Osteoblast (primary cell): ENCODE data around the gene ADGRD2. TPM values are rescaled to one million over a fixed set of nuclear protein-coding genes. Genes with fewer than 3 reads are reported as not detected.

Source experiments
- DNase-seq: peaks from one replicate; pipeline ENCODE4 v3.0.0; 2011; ENCODE audit warnings: low spot score, mixed read lengths; ENCODE audit not compliant: insufficient read length; ENCODE audit errors: missing footprints
- H2AFZ ChIP-seq: 2 replicates; pipeline ENCODE4 v1.6.0; 2011; ENCODE audit warnings: mild to moderate bottlenecking, low read length
- H3K27ac ChIP-seq: 2 replicates; pipeline ENCODE4 v1.5.1; 2011; ENCODE audit warnings: mild to moderate bottlenecking, low read depth, low read length, moderate library complexity
- H3K27me3 ChIP-seq: 2 replicates; pipeline ENCODE4 v1.6.0; 2012; ENCODE audit warnings: mild to moderate bottlenecking, control low read depth, inconsistent platforms, low read length, moderate library complexity; ENCODE audit not compliant: insufficient read depth
- H3K36me3 ChIP-seq: 2 replicates; pipeline ENCODE4 v1.5.1; 2011; ENCODE audit warnings: mild to moderate bottlenecking, low read length, control low read depth, moderate library complexity; ENCODE audit not compliant: insufficient read depth
- H3K4me1 ChIP-seq: 2 replicates; pipeline ENCODE4 v1.5.1; 2011; ENCODE audit warnings: mild to moderate bottlenecking, low read length, control low read depth, moderate library complexity; ENCODE audit not compliant: insufficient read depth
- H3K4me2 ChIP-seq: 2 replicates; pipeline ENCODE4 v1.6.0; 2011; ENCODE audit warnings: mild to moderate bottlenecking, low read length; ENCODE audit not compliant: insufficient read depth
- H3K4me3 ChIP-seq: fragments of 200-600 bp; sonication (generic); 3 replicates; pipeline ENCODE4 v1.5.1; 2012; ENCODE audit warnings: mild to moderate bottlenecking, low read length, inconsistent platforms; ENCODE audit not compliant: insufficient read depth
- H3K79me2 ChIP-seq: 2 replicates; pipeline ENCODE4 v1.6.0; 2012; ENCODE audit warnings: mild to moderate bottlenecking, low read length, control low read depth, inconsistent platforms; ENCODE audit not compliant: insufficient read depth
- H3K9me3 ChIP-seq: 2 replicates; pipeline ENCODE4 v1.5.1; 2011; ENCODE audit warnings: low read depth, low read length, control low read depth
- H4K20me1 ChIP-seq: 2 replicates; pipeline ENCODE4 v1.6.0; 2012; ENCODE audit warnings: mild to moderate bottlenecking, low read length, control low read depth; ENCODE audit not compliant: insufficient read depth
- total RNA-seq: library from RNA; depleted of rRNA; stranded (reverse); fragments of >200 nt; gene quantifications from 2 replicates; pipeline ENCODE4 v1.2.3, GENCODE V29; 2012
- TF ChIP-seq, protein P1 (sequence below): IDR thresholded peaks from 2 replicates; pipeline ENCODE4 v1.5.1; 2011; ENCODE audit warnings: mild to moderate bottlenecking, low read depth, low read length, moderate library complexity; ENCODE audit errors: extremely low read depth

The ADGRD2 gene
- total RNA-seq, 1 donor, result not detected

- Histone ChIP-seq H3K4me1 (peaks cover 36% of the 10 kb centered on the region), H3K4me2 (no peak overlapping the region), H3K27me3 (no peaks in the 10 kb centered on the region), H3K79me2 (peaks cover 80% of the 10 kb centered on the region), H3K9me3 (no peaks in the 10 kb centered on the region), H3K36me3 (peaks cover 82% of the 10 kb centered on the region), H4K20me1 (peaks cover 16% of the 10 kb centered on the region), H2AFZ (no peak overlapping the region), H3K27ac (peak overlapping the region; percentile 83), H3K4me3 (no peak overlapping the region)
- TF ChIP-seq, protein P1, sequence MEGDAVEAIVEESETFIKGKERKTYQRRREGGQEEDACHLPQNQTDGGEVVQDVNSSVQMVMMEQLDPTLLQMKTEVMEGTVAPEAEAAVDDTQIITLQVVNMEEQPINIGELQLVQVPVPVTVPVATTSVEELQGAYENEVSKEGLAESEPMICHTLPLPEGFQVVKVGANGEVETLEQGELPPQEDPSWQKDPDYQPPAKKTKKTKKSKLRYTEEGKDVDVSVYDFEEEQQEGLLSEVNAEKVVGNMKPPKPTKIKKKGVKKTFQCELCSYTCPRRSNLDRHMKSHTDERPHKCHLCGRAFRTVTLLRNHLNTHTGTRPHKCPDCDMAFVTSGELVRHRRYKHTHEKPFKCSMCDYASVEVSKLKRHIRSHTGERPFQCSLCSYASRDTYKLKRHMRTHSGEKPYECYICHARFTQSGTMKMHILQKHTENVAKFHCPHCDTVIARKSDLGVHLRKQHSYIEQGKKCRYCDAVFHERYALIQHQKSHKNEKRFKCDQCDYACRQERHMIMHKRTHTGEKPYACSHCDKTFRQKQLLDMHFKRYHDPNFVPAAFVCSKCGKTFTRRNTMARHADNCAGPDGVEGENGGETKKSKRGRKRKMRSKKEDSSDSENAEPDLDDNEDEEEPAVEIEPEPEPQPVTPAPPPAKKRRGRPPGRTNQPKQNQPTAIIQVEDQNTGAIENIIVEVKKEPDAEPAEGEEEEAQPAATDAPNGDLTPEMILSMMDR, result peak; percentile 55
- DNase-seq, result peak; percentile 73
Measured at GRCh38 chr9:124410321-124410913, 39.8 kb upstream of the ADGRD2 start.

DNA sequence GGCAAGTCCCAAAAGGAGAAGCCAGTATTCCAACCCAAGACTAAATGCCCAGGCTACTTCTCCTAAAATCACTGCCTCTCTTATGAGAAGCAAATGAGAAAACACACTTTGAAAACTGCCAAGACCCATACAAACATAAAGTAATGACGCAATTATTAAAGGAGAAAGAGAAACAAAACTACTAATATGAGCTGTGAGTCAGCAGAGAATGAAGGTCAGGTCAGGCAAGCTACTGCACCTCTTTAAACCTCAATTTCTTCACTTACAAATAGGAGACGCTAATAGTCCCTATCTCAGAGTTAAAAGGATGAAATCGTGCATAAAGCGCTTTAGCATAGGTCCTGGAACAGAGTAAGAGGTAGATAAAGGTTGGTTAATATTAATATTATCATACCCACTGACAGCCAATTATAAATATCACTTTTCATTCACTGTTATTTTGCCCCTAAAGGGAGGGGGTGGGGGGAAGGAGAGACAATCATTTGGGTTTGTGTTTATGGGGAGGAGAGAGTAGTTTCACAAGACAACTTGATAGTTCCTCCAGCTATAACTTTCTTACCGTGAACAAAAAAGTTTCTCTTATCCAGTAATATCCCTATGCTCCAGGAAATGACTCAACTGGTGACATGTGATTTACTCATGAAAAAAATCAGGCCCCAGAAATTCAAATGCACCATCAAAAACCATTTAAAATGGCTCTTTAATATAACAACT lies 38.6 kb upstream of the ADGRD2 start:
- no peaks in the 10 kb centered on the region for H3K27me3 ChIP-seq
- H3K36me3 ChIP-seq, result peaks cover 70% of the 10 kb centered on the region
- H3K4me2 ChIP-seq, result peak overlapping the region; percentile 74
- peaks cover 36% of the 10 kb centered on the region for H3K4me1 ChIP-seq
- H3K9me3 ChIP-seq, result no peaks in the 10 kb centered on the region
- H3K79me2 ChIP-seq, result peaks cover 68% of the 10 kb centered on the region
- peak; percentile 55 for DNase-seq
- H3K4me3 ChIP-seq, result peak overlapping the region; percentile 34
- H3K27ac ChIP-seq, result peak overlapping the region; percentile 83
- peaks cover 10% of the 10 kb centered on the region for H4K20me1 ChIP-seq
- H2AFZ ChIP-seq, result no peak overlapping the region
- TF ChIP-seq, protein P1, result no peak

DNA sequence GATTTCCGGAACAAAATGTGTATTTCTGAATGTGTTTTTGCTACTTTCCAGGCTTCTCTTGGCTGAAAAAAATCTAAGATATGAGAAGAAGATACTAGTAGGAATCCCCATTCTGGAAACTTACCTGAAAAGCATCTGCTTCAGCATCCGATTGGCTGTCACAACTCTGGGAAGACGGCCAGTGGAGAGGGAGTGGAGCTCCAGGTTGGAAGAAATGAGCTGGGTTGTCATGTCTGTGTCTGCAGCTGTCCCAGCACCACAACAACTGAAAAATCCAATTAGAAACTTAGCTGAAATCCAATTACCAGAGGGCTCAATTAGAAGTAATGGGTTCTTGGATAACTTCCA lies 38.0 kb upstream of the ADGRD2 start:
- H4K20me1 ChIP-seq, result peaks cover 8% of the 10 kb centered on the region
- H3K4me2 ChIP-seq, result peak overlapping the region; percentile 74
- peaks cover 64% of the 10 kb centered on the region for H3K36me3 ChIP-seq
- H2AFZ ChIP-seq, result no peak overlapping the region
- no peaks in the 10 kb centered on the region for H3K27me3 ChIP-seq
- peaks cover 62% of the 10 kb centered on the region for H3K79me2 ChIP-seq
- H3K27ac ChIP-seq, result peak overlapping the region; percentile 83
- peaks cover 36% of the 10 kb centered on the region for H3K4me1 ChIP-seq
- TF ChIP-seq, protein P1, result no peak
- H3K4me3 ChIP-seq, result no peak overlapping the region
- H3K9me3 ChIP-seq, result no peaks in the 10 kb centered on the region
- no peak for DNase-seq

- TF ChIP-seq, protein P1, result no peak
- peak; percentile 73 for DNase-seq
- no peaks in the 10 kb centered on the region for H4K20me1 ChIP-seq
- peak overlapping the region; percentile 88 for H3K27ac ChIP-seq
- peaks cover 36% of the 10 kb centered on the region for H3K4me1 ChIP-seq
- H3K4me3 ChIP-seq, result peak overlapping the region; percentile 81
- H3K9me3 ChIP-seq, result no peaks in the 10 kb centered on the region
- H3K27me3 ChIP-seq, result no peaks in the 10 kb centered on the region
- H3K4me2 ChIP-seq, result peak overlapping the region; percentile 92
- peaks cover 42% of the 10 kb centered on the region for H3K36me3 ChIP-seq
- H3K79me2 ChIP-seq, result peaks cover 39% of the 10 kb centered on the region
- H2AFZ ChIP-seq, result peak overlapping the region; percentile 86
Measured at GRCh38 chr9:124414612-124415011, 35.6 kb upstream of the ADGRD2 start.
